Motor neuron (in vitro differentiated cells): ENCODE results near the gene PARPBP. TPM values are rescaled to one million over a fixed set of nuclear protein-coding genes. Genes with fewer than 3 reads are reported as not detected.
"Not testable (repeated sequence)": the region's sequence is repeated elsewhere in the genome, so short reads cannot be mapped to it uniquely, and the experiment has no call there.

Experiments used
- ATAC-seq, 8 experiments: fragments of 200-7000 bp; cut with Tn5 transposase; replicated peaks in 6 of 8; 2 replicates each; pipeline ENCODE4 v1.8.0; 2021; ENCODE audit warnings: mild to moderate bottlenecking in 8 of 8, moderate library complexity in 8 of 8
- H3K27ac ChIP-seq, 2 donors: fragments of 250-450 bp; sonication (Bioruptor Pico); 2 replicates each; pipeline ENCODE4 v1.9.0; 2021; ENCODE audit warnings: antibody characterized with exemption in 2 of 2, mild to moderate bottlenecking in 2 of 2, moderate library complexity in 1 of 2
- H3K4me1 ChIP-seq, 2 donors: fragments of 250-450 bp; sonication (Bioruptor Pico); replicated peaks in 1 of 2; 2 replicates each; pipeline ENCODE4 v1.6.1; 2021; ENCODE audit warnings: antibody characterized with exemption in 2 of 2, mild to moderate bottlenecking in 2 of 2, moderate library complexity in 1 of 2
- H3K4me3 ChIP-seq, 5 donors: fragments of 250-450 bp; sonication (Bioruptor Pico); 2 replicates each; pipeline ENCODE4 v1.9.0; 2021; ENCODE audit warnings: antibody characterized with exemption in 5 of 5, mild to moderate bottlenecking in 5 of 5, moderate library complexity in 4 of 5
- WGBS, 10 experiments: fragments of 450-650 bp; shearing (Covaris generic); methylation state at CpG; one replicate each; pipeline ENCODE4 v1.0.0; 2022; 5-methylcytosine and 5-hydroxymethylcytosine counted together
- in situ Hi-C, 9 experiments: fragments of 400-800 bp; cut with MboI; loops; one replicate each; pipeline ENCODE4 v1.15.0; 2021; ENCODE audit warnings: low sequenced_read_pairs in 9 of 9, low pct_unique_long_range_greater_than_20kb in 2 of 9; ENCODE audit not compliant: unreplicated experiment in 9 of 9
- total RNA-seq, 8 experiments: library from RNA; unstranded; fragments of 300-600 nt; gene quantifications; 2 replicates each; pipeline versions ENCODE4 v1.2.3 to v1.2.4, GENCODE V29; 2022

Gene PARPBP
- total RNA-seq, 8 experiments from 2014 or later, result 1.2 to 24.2 (median 2.5) TPM

GRCh38 chr12:102120564-102120873 lies 536 bp downstream of the PARPBP start:
- in situ Hi-C loops, result no loop called here
- H3K27ac ChIP-seq, result no peak overlapping the region
- peak overlapping the region; percentile 57 to 95 (median 66) for H3K4me3 ChIP-seq
- ATAC-seq, result no peak
- peaks cover 6 to 7% of the 10 kb centered on the region in 2 donors for H3K4me1 ChIP-seq
- 0% methylated on average over 1 to 3 of the region's 4 CpGs; no CpG with 5 or more reads in 3 of the 10 experiments for WGBS, 10 experiments

GRCh38 chr12:102120886-102121285 lies 903 bp downstream of the PARPBP start:
- WGBS, 10 experiments, result 0 to 43% (median 10%) methylated on average over 1 to 4 of the region's 4 CpGs; no CpG with 5 or more reads in 1 of the 10 experiments
- peak in 2 of 8 experiments; percentile 6 to 8 for ATAC-seq
- Histone ChIP-seq H3K4me3 (peak overlapping the region in 4 of 5 donors; percentile 57 to 95 (median 64)), H3K4me1 (peaks cover 6 to 7% of the 10 kb centered on the region in 2 donors), H3K27ac (no peak overlapping the region)
- in situ Hi-C loops, result no loop called here

GRCh38 chr12:102121328-102121727 lies 1.3 kb downstream of the PARPBP start:
- H3K27ac ChIP-seq, ATAC-seq, H3K4me1 ChIP-seq, in situ Hi-C loops: not testable (repeated sequence)
- H3K4me3 ChIP-seq, result peak overlapping the region in 1 of 5 donors; percentile 61
- 90 to 100% (median 100%) methylated on average over 1 to 2 of the region's 2 CpGs; no CpG with 5 or more reads in 5 of the 10 experiments for WGBS, 10 experiments

DNA sequence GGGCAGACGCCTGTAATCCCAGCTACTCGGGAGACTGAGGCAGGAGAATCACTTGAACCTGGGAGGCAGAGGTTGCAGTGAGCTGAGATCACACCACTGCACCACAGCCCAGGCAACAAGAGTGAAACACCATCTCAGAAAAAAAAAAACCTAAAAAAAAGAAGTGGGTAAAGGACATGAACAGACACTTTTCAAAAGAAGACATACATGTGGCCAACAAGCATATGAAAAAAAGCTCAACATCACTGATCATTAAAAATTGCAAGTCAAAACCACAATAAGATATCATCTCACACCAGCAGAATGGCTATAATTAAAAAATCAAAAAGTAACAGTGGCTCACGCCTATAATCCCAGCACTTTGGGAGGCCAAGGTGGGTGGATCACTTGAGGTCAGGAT lies 10.7 kb downstream of the PARPBP start:
- ATAC-seq, H3K27ac ChIP-seq, H3K4me1 ChIP-seq, in situ Hi-C loops, H3K4me3 ChIP-seq: not testable (repeated sequence)
- WGBS, 10 experiments, result 96 to 100% (median 100%) methylated on average over 1 to 3 of the region's 3 CpGs; no CpG with 5 or more reads in 4 of the 10 experiments

GRCh38 chr12:102131442-102131841 lies 11.5 kb downstream of the PARPBP start:
- H3K4me1 ChIP-seq, in situ Hi-C loops, ATAC-seq, H3K4me3 ChIP-seq, H3K27ac ChIP-seq: not testable (repeated sequence)
- 83 to 100% (median 93%) methylated on average over 1 to 2 of the region's 2 CpGs; no CpG with 5 or more reads in 1 of the 10 experiments for WGBS, 10 experiments

GRCh38 chr12:102137619-102138018 lies 17.6 kb downstream of the PARPBP start:
- in situ Hi-C loops, ATAC-seq: not testable (repeated sequence)

DNA sequence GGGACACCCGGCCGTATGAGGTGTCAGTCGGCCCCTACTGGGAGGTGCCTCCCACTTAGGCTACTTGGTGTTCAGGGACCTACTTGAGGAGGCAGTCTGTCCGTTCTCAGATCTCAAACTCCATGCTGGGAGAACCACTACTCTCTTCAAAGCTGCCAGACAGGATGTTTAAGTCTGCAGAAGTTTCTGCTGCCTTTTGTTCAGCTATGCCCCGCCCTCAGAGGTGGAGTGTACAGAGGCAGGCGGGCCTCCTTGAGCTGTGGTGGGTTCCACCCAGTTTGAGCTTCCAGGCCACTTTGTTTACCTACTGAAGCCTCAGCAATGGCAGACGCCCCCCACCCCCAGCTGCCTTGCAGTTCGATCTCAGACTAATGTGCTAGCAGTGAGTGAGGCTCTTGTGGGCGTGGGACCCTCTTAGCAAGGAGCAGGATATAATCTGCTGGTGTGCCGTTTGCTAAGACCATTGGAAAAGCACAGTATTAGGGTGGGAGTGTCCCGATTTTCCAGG lies 22.9 kb downstream of the PARPBP start:
- in situ Hi-C loops, H3K27ac ChIP-seq, H3K4me1 ChIP-seq, ATAC-seq, H3K4me3 ChIP-seq: not testable (repeated sequence)
- 87 to 100% (median 100%) methylated on average over 1 to 9 of the region's 11 CpGs; no CpG with 5 or more reads in 4 of the 10 experiments for WGBS, 10 experiments

More at GRCh38 chr12:102137619-102138018, 17.6 kb downstream of the PARPBP start:
- WGBS, 10 experiments, result 100% methylated on average over 2 of the region's 8 CpGs; no CpG with 5 or more reads in 9 of the 10 experiments
- not testable (repeated sequence) for H3K27ac ChIP-seq, H3K4me3 ChIP-seq, H3K4me1 ChIP-seq

DNA sequence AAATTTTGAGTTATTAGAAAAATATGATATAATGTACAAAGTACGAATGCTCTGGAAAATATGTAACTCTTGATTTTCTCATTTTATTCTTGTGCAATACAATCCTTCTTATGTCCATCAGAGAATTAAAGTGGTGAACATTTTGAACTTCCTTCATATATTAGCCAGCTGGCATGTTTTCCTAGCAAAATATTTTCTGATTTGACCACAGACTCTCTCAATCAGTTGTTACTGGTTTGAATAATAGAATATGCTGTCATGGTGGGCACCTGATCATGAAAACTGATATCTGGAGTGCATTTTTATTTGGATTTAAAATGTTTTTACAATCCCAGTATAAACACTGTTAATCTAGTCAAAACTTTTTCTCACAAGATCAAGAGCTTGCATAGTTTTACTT lies 24.2 kb downstream of the PARPBP start:
- H3K4me3 ChIP-seq, result no peak overlapping the region
- no peaks in the 10 kb centered on the region for H3K4me1 ChIP-seq
- WGBS, 10 experiments, result 50 to 100% (median 84%) methylated on average over 1 of the region's 1 CpG
- in situ Hi-C loops, result no loop called here
- no peak overlapping the region for H3K27ac ChIP-seq
- no peak for ATAC-seq

DNA sequence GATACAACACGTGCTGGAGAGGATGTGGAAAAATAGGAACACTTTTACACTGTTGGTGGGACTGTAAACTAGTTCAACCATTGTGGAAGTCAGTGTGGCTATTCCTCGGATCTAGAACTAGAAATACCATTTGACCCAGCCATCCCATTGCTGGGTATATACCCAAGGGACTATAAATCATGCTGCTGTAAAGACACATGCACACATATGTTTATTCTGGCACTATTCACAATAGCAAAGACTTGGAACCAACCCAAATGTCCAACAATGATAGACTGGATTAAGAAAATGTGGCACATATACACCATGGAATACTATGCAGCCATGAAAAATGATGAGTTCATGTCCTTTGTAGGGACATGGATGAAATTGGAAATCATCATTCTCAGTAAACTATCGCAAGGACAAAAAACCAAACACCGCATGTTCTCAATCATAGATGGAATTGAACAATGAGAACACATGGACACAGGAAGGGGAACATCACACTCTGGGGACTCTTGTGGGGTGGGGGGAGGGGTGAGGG lies 27.1 kb downstream of the PARPBP start:
- 100% methylated on average over 1 of the region's 4 CpGs; no CpG with 5 or more reads in 7 of the 10 experiments for WGBS, 10 experiments
- H3K27ac ChIP-seq, ATAC-seq, H3K4me3 ChIP-seq, in situ Hi-C loops, H3K4me1 ChIP-seq: not testable (repeated sequence)

GRCh38 chr12:102155206-102155605 lies 35.2 kb downstream of the PARPBP start:
- H3K4me3 ChIP-seq, H3K4me1 ChIP-seq, H3K27ac ChIP-seq, ATAC-seq: not testable (repeated sequence)
- in situ Hi-C loops, result loop anchor here in 1 of 9 experiments (25.0 kb wide), 1 partner anchor 332 kb away; the partner anchor contains the start of gene IGF1
- 90 to 100% (median 100%) methylated on average over 1 to 2 of the region's 3 CpGs; no CpG with 5 or more reads in 7 of the 10 experiments for WGBS, 10 experiments

- in situ Hi-C loops, result loop anchor here in 1 of 9 experiments (25.0 kb wide), 1 partner anchor 324 kb away; the partner anchor contains the start of gene IGF1
- H3K27ac ChIP-seq, result no peak overlapping the region
- WGBS, 10 experiments, result 80 to 100% (median 93%) methylated on average over 1 of the region's 1 CpG; no CpG with 5 or more reads in 2 of the 10 experiments
- no peak for ATAC-seq
- no peaks in the 10 kb centered on the region for H3K4me1 ChIP-seq
- H3K4me3 ChIP-seq, result no peak overlapping the region
Observed at GRCh38 chr12:102163383-102163782, 43.4 kb downstream of the PARPBP start.

DNA sequence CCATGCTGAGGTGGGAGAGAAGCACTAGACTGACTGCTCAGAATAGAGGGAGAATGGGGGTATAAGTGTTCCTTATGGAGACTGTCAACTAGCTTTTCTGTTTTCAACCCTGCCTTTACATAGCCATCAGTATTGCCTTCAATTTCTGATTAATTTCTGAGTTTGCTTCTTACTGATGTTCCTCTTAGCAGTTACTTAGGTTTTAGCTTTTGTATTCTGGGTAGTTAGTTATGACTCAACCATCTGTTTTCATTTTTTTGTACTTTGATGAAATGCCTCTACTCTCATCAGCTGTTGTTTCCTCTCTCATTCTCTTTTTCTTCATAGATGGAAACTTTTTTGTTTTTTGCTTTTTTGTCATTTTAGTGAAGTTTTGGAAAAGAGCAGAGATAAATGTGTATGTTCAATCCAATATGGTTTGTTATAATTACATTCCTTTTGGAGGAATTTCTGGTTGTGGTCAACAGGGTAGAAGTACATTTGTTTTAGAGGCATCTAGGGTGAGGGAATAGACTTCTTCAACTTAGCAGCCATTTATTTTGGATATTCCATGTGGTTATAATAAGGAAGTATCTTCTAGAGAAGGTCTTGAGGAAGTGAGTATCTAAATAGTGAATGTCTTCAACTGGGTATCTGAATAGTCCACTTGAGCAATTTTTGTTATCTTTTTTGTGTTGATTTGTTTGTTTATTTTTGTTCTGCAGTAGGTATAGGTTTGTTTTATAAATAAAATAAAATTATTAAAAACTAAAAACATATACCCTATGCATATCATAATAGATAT lies 48.0 kb downstream of the PARPBP start:
- Histone ChIP-seq H3K27ac (no peak overlapping the region), H3K4me3 (no peak overlapping the region), H3K4me1 (no peaks in the 10 kb centered on the region)
- ATAC-seq, result no peak
- in situ Hi-C loops, result loop anchor here in 1 of 9 experiments (25.0 kb wide), 1 partner anchor 319 kb away; the partner anchor contains the start of gene IGF1
